K562 (cell line): ENCODE results near the gene SETDB1. TPM values are rescaled to one million over a fixed set of nuclear protein-coding genes. Genes with fewer than 3 reads are reported as not detected.

Experiments
- ATF7 ChIP-seq: fragments of 450-650 bp; IDR thresholded peaks from 2 replicates; pipeline ENCODE4 v1.7.1; 2014; ENCODE audit warnings: mild to moderate bottlenecking, moderate library complexity
- CBX5 ChIP-seq: IDR thresholded peaks from 2 replicates; pipeline ENCODE4 v1.6.1; 2014; ENCODE audit warnings: low read depth, borderline replicate concordance
- KLF13 ChIP-seq: fragments of 450-650 bp; IDR thresholded peaks from 2 replicates; pipeline ENCODE4 v1.6.1; 2016; ENCODE audit warnings: missing genetic modification characterization, low read depth, mild to moderate bottlenecking, missing compliant biosample characterization, moderate library complexity, borderline replicate concordance
- NRF1 ChIP-seq, 2 experiments: fragments of 450-650 bp; IDR thresholded peaks in 1 of 2; conservative IDR thresholded peaks in 1 of 2; 2 replicates each; pipeline ENCODE4 v1.6.1; 2014; ENCODE audit warnings: mild to moderate bottlenecking in 2 of 2
- PHTF2 ChIP-seq: fragments of 250-450 bp; sonication (Bioruptor Pico); IDR thresholded peaks from 2 replicates; pipeline ENCODE4 v1.5.0; 2021; ENCODE audit warnings: mild to moderate bottlenecking
- SMAD3 ChIP-seq: fragments of 450-650 bp; formaldehyde crosslinking; conservative IDR thresholded peaks from 2 replicates; pipeline ENCODE4 v1.4.0; 2020; ENCODE audit warnings: mild to moderate bottlenecking
- TAF1 ChIP-seq: IDR thresholded peaks from 2 replicates; pipeline ENCODE4 v1.6.1; 2011; ENCODE audit warnings: mild to moderate bottlenecking, low read length, moderate library complexity; ENCODE audit not compliant: insufficient read depth, control insufficient read depth, severe bottlenecking; ENCODE audit errors: extremely low read depth
- YY1 ChIP-seq, 3 experiments: IDR thresholded peaks; 2 replicates each; pipeline ENCODE4 v1.6.1; 2011; ENCODE audit warnings: low read length in 2 of 3, mild to moderate bottlenecking in 2 of 3, moderate library complexity in 2 of 3, borderline replicate concordance in 1 of 3, control low read depth in 1 of 3, low read depth in 1 of 3; ENCODE audit not compliant: insufficient read depth in 3 of 3, insufficient replicate concordance in 2 of 3, control insufficient read depth in 1 of 3, insufficient read length in 1 of 3; ENCODE audit errors: extremely low read depth in 1 of 3
- ZC3H11A ChIP-seq: IDR thresholded peaks from 2 replicates; pipeline ENCODE4 v1.6.1; 2012; ENCODE audit warnings: low read depth, low read length, improper control_type of control experiment
- ZNF124 ChIP-seq: sonication (generic); formaldehyde crosslinking; IDR thresholded peaks from 2 replicates; pipeline ENCODE4 v1.8.1; 2022; ENCODE audit warnings: missing genetic modification reagents
- ZNF436 ChIP-seq: fragments of 250-450, 450-650 bp; sonication (Bioruptor Pico); formaldehyde crosslinking; IDR thresholded peaks from 2 replicates; pipeline ENCODE4 v1.7.0; 2020; ENCODE audit warnings: mild to moderate bottlenecking
- polyA plus RNA-seq, 8 experiments: library from polyadenylated mRNA; depleted of rRNA in 4 of 8; stranded (reverse) in 5 of 8; unstranded in 3 of 8; fragments of >200 nt; fragmentation: Nextera tagmentation in 2 of 8; fragmentation: Illumina TruSeq in 1 of 8; extraction: Ambion mirVana in 2 of 8; extraction: Trizol in 1 of 8; gene quantifications; 2 replicates each; pipeline versions ENCODE4 v1.2.1 to v1.2.3, GENCODE V29; 2011 to 2014; ENCODE audit warnings: inconsistent platforms in 1 of 8, missing spikeins in 1 of 8
- total RNA-seq, 7 experiments: library from RNA; depleted of rRNA in 6 of 7; stranded (reverse); fragments of >200 nt in 6 of 7; fragmentation: Illumina TruSeq in 2 of 7; extraction: Trizol in 2 of 7; gene quantifications; 2 replicates each; pipeline versions ENCODE4 v1.2.1 to v1.2.3, GENCODE V29; 2011 to 2021; ENCODE audit warnings: low replicate concordance in 1 of 7
- TF ChIP-seq, protein P1 (sequence below): fragments of 450-650 bp; IDR thresholded peaks from 2 replicates; pipeline ENCODE4 v1.7.1; 2018; ENCODE audit warnings: mild to moderate bottlenecking, low read depth; ENCODE audit not compliant: partially characterized antibody
- TF ChIP-seq, protein P2 (sequence below), 2 experiments: fragments of 450-650 bp in 1 of 2; IDR thresholded peaks; 2 replicates each; pipeline ENCODE4 v1.6.1; 2011 to 2017; ENCODE audit warnings: low read depth in 2 of 2, antibody characterized with exemption in 1 of 2, borderline replicate concordance in 1 of 2, low read length in 1 of 2, mild to moderate bottlenecking in 1 of 2, mixed read lengths in 1 of 2; ENCODE audit not compliant: control insufficient read depth in 1 of 2
- TF ChIP-seq, protein P3 (sequence below): fragments of 250-450 bp; sonication (Bioruptor Pico); IDR thresholded peaks from 2 replicates; pipeline ENCODE4 v1.5.0; 2020; ENCODE audit warnings: mild to moderate bottlenecking
- TF ChIP-seq, protein P4 (sequence below): sonication (generic); formaldehyde crosslinking; IDR thresholded peaks from 2 replicates; pipeline ENCODE4 v1.8.1; 2022; ENCODE audit warnings: missing genetic modification reagents
- TF ChIP-seq, protein P5 (sequence below): fragments of 250-450 bp; sonication (Bioruptor Pico); IDR thresholded peaks from 2 replicates; pipeline ENCODE4 v1.4.0; 2020; ENCODE audit warnings: mild to moderate bottlenecking

SETDB1 gene
- total and polyA plus RNA-seq, 9 of the 15 experiments (the other 6 are each of a cell fraction or from before 2014, with no cell fraction given): 21.5 to 64.4 (median 42.0) TPM

DNA sequence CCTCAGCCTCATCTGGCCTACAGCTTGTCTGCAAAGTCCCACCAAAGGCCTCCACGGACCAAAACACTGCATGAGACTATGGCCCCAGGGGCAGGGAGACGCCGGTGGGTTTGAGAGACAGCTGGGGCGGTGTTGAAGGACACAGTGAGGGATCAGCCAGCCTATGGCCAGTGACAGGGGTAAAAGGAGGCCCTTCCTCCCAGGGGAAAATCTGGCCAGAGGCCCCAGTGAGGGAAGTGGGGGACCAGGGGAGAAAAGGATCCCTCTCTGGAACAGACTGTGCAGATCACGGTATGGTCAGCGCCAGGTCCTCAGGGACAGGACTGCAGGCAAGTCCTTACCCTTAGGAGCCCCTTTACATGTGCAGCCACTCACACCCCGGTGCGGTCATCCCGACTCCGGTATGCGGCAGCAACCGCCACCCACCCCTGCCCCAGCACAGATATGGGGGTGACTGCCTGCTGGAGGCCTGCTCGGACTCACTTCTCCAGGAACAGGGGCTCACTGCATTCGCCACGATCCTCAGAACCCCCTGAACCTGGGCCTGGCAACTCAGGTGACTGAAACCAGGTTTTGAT, 47.2 kb downstream of the SETDB1 start (continued):
- peak; percentile 22 for TF ChIP-seq TAF1
- TF ChIP-seq, protein P1, sequence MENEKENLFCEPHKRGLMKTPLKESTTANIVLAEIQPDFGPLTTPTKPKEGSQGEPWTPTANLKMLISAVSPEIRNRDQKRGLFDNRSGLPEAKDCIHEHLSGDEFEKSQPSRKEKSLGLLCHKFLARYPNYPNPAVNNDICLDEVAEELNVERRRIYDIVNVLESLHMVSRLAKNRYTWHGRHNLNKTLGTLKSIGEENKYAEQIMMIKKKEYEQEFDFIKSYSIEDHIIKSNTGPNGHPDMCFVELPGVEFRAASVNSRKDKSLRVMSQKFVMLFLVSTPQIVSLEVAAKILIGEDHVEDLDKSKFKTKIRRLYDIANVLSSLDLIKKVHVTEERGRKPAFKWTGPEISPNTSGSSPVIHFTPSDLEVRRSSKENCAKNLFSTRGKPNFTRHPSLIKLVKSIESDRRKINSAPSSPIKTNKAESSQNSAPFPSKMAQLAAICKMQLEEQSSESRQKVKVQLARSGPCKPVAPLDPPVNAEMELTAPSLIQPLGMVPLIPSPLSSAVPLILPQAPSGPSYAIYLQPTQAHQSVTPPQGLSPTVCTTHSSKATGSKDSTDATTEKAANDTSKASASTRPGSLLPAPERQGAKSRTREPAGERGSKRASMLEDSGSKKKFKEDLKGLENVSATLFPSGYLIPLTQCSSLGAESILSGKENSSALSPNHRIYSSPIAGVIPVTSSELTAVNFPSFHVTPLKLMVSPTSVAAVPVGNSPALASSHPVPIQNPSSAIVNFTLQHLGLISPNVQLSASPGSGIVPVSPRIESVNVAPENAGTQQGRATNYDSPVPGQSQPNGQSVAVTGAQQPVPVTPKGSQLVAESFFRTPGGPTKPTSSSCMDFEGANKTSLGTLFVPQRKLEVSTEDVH: no peak
- TF ChIP-seq, protein P2, sequence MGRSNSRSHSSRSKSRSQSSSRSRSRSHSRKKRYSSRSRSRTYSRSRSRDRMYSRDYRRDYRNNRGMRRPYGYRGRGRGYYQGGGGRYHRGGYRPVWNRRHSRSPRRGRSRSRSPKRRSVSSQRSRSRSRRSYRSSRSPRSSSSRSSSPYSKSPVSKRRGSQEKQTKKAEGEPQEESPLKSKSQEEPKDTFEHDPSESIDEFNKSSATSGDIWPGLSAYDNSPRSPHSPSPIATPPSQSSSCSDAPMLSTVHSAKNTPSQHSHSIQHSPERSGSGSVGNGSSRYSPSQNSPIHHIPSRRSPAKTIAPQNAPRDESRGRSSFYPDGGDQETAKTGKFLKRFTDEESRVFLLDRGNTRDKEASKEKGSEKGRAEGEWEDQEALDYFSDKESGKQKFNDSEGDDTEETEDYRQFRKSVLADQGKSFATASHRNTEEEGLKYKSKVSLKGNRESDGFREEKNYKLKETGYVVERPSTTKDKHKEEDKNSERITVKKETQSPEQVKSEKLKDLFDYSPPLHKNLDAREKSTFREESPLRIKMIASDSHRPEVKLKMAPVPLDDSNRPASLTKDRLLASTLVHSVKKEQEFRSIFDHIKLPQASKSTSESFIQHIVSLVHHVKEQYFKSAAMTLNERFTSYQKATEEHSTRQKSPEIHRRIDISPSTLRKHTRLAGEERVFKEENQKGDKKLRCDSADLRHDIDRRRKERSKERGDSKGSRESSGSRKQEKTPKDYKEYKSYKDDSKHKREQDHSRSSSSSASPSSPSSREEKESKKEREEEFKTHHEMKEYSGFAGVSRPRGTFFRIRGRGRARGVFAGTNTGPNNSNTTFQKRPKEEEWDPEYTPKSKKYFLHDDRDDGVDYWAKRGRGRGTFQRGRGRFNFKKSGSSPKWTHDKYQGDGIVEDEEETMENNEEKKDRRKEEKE (IDR thresholded peaks at IDR 0.05; ENCODE audit: borderline replicate concordance in 1 of 2, control insufficient read depth in 1 of 2, low read depth in 2 of 2, low read length in 1 of 2): no peak
- TF ChIP-seq, protein P3, sequence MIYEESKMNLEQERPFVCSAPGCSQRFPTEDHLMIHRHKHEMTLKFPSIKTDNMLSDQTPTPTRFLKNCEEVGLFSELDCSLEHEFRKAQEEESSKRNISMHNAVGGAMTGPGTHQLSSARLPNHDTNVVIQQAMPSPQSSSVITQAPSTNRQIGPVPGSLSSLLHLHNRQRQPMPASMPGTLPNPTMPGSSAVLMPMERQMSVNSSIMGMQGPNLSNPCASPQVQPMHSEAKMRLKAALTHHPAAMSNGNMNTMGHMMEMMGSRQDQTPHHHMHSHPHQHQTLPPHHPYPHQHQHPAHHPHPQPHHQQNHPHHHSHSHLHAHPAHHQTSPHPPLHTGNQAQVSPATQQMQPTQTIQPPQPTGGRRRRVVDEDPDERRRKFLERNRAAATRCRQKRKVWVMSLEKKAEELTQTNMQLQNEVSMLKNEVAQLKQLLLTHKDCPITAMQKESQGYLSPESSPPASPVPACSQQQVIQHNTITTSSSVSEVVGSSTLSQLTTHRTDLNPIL: no peak
- no peak for TF ChIP-seq ZNF124
- no peak for TF ChIP-seq ZNF436 (CRISPR knock-in tag)
- TF ChIP-seq SMAD3 (CRISPR knock-in tag): no peak
- no peak for TF ChIP-seq ATF7
- TF ChIP-seq, protein P4, sequence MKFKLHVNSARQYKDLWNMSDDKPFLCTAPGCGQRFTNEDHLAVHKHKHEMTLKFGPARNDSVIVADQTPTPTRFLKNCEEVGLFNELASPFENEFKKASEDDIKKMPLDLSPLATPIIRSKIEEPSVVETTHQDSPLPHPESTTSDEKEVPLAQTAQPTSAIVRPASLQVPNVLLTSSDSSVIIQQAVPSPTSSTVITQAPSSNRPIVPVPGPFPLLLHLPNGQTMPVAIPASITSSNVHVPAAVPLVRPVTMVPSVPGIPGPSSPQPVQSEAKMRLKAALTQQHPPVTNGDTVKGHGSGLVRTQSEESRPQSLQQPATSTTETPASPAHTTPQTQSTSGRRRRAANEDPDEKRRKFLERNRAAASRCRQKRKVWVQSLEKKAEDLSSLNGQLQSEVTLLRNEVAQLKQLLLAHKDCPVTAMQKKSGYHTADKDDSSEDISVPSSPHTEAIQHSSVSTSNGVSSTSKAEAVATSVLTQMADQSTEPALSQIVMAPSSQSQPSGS: no peak
- TF ChIP-seq, protein P5, sequence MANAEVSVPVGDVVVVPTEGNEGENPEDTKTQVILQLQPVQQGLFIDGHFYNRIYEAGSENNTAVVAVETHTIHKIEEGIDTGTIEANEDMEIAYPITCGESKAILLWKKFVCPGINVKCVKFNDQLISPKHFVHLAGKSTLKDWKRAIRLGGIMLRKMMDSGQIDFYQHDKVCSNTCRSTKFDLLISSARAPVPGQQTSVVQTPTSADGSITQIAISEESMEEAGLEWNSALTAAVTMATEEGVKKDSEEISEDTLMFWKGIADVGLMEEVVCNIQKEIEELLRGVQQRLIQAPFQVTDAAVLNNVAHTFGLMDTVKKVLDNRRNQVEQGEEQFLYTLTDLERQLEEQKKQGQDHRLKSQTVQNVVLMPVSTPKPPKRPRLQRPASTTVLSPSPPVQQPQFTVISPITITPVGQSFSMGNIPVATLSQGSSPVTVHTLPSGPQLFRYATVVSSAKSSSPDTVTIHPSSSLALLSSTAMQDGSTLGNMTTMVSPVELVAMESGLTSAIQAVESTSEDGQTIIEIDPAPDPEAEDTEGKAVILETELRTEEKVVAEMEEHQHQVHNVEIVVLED (CRISPR knock-in tag): no peak
- TF ChIP-seq ZC3H11A: no peak
- TF ChIP-seq YY1 (IDR thresholded peaks at IDR 0.05; ENCODE audit: borderline replicate concordance in 1 of 3, control insufficient read depth in 1 of 3, extremely low read depth in 1 of 3, insufficient read depth in 3 of 3, insufficient read length in 1 of 3, insufficient replicate concordance in 2 of 3, low read depth in 1 of 3, low read length in 2 of 3): peak in 1 of 3 experiments; percentile 13
- TF ChIP-seq NRF1 (conservative IDR thresholded peaks at IDR 0.05 in 1 of 2, IDR thresholded peaks at IDR 0.05 in 1 of 2): 0 out of 4 replicates have a peak, but pooled peaks of 1 of the 2 experiments have one; percentile 8
- no peak for TF ChIP-seq PHTF2 (CRISPR knock-in tag)
- no peak for TF ChIP-seq KLF13
- no peak for TF ChIP-seq CBX5
